Endothelial cell of umbilical vein (primary cell): ENCODE results near the gene GNAO1. TPM values are rescaled to one million over a fixed set of nuclear protein-coding genes. Genes with fewer than 3 reads are reported as not detected.

Experiments used
- BruUV-seq: library from RNA; stranded (reverse); fragments of 400-500 nt; replicated peaks from 2 replicates; lab custom pipeline; 2021; lab: Mats Ljungman, UMichigan
- CTCF ChIA-PET: fragments of 300-600, 350-600 bp; sonication (Branson Sonifier 250); formaldehyde crosslinking; loops from one replicate; lab custom pipeline; 2021; ENCODE audit warnings: antibody characterized with exemption, inconsistent platforms; lab: Charles Lee
- POLR2A ChIA-PET: fragments of 300-600, 350-600 bp; sonication (Branson Sonifier 250); formaldehyde crosslinking; loops from one replicate; lab custom pipeline; 2021; ENCODE audit warnings: antibody characterized with exemption, inconsistent platforms; lab: Charles Lee
- DNase-seq: peaks from one replicate; pipeline ENCODE4 v3.0.0-alpha.2; 2011; ENCODE audit warnings: low read depth, low spot score
- FAIRE-seq: peaks from 2 replicates; lab custom pipeline; 2011; peaks lifted over from hg19 to GRCh38; lab: Jason Lieb, UNC
- H2AFZ ChIP-seq: 2 replicates; pipeline ENCODE4 v1.6.0; 2012; ENCODE audit warnings: low read depth, low read length, control low read depth, inconsistent platforms
- H3K27ac ChIP-seq: 2 replicates; pipeline ENCODE4 v1.5.1; 2011; ENCODE audit warnings: low read depth, mild to moderate bottlenecking, control low read depth, low read length, moderate library complexity; ENCODE audit not compliant: insufficient read depth
- H3K27me3 ChIP-seq, 2 experiments: 2 replicates each; pipeline versions ENCODE4 v1.6.0 to v1.6.1; 2011; ENCODE audit warnings: low read length in 2 of 2, mixed read lengths in 1 of 2; ENCODE audit not compliant: control insufficient read depth in 2 of 2, insufficient read depth in 2 of 2
- H3K36me3 ChIP-seq, 2 experiments: 2 replicates in 1 of 2; 3 replicates in 1 of 2; pipeline ENCODE4 v1.5.1; 2011; ENCODE audit warnings: low read length in 2 of 2, mild to moderate bottlenecking in 1 of 2, moderate library complexity in 1 of 2; ENCODE audit not compliant: control insufficient read depth in 2 of 2, insufficient read depth in 2 of 2; ENCODE audit errors: extremely low read depth in 1 of 2
- H3K4me1 ChIP-seq: 3 replicates; pipeline ENCODE4 v1.5.1; 2011; ENCODE audit warnings: mild to moderate bottlenecking, low read length; ENCODE audit not compliant: control insufficient read depth, insufficient read depth; ENCODE audit errors: extremely low read depth
- H3K4me2 ChIP-seq: 2 replicates; pipeline ENCODE4 v1.6.1; 2011; ENCODE audit warnings: low read length, control low read depth, mixed read lengths; ENCODE audit not compliant: insufficient read depth
- H3K4me3 ChIP-seq, 3 experiments: fragments of 200-600 bp in 1 of 3; sonication (generic), shearing (Covaris generic) in 1 of 3; replicated peaks in 1 of 3; 2 replicates each; pipeline ENCODE4 v1.5.1; 2011 to 2016; ENCODE audit warnings: control low read depth in 3 of 3, low read length in 3 of 3, mild to moderate bottlenecking in 2 of 3, inconsistent platforms in 1 of 3, low read depth in 1 of 3, moderate library complexity in 1 of 3; ENCODE audit not compliant: insufficient read depth in 1 of 3
- H3K79me2 ChIP-seq: 2 replicates; pipeline ENCODE4 v1.6.0; 2012; ENCODE audit warnings: low read length, inconsistent platforms; ENCODE audit not compliant: control insufficient read depth, insufficient read depth
- H3K9ac ChIP-seq: replicated peaks from 2 replicates; pipeline ENCODE3; 2011; ENCODE audit warnings: low read length, control low read depth; ENCODE audit not compliant: insufficient read depth; ENCODE audit errors: extremely low read depth
- H3K9me1 ChIP-seq: replicated peaks from 3 replicates; pipeline ENCODE4 v1.6.0; 2011; ENCODE audit warnings: mild to moderate bottlenecking, low read length; ENCODE audit not compliant: control insufficient read depth, insufficient read depth; ENCODE audit errors: extremely low read depth
- H3K9me3 ChIP-seq: replicated peaks from 2 replicates; pipeline ENCODE4 v1.5.1; 2012; ENCODE audit warnings: low read length, inconsistent platforms; ENCODE audit not compliant: control insufficient read depth, insufficient read depth
- H4K20me1 ChIP-seq: replicated peaks from 2 replicates; pipeline ENCODE3; 2011; ENCODE audit warnings: mild to moderate bottlenecking, low read length; ENCODE audit not compliant: control insufficient read depth, insufficient read depth; ENCODE audit errors: extremely low read depth
- EZH2 ChIP-seq: IDR thresholded peaks from 2 replicates; pipeline ENCODE4 v1.6.1; 2012; ENCODE audit warnings: borderline replicate concordance, low read depth, mild to moderate bottlenecking, moderate library complexity, low read length, inconsistent platforms; ENCODE audit not compliant: severe bottlenecking
- GATA2 ChIP-seq: IDR thresholded peaks from 2 replicates; pipeline ENCODE4 v1.7.0; 2011; ENCODE audit warnings: low read depth, mild to moderate bottlenecking, moderate library complexity, mixed read lengths, low read length; ENCODE audit not compliant: insufficient read length, insufficient read depth
- JUN ChIP-seq: IDR thresholded peaks from 2 replicates; pipeline ENCODE4 v1.6.1; 2011; ENCODE audit warnings: borderline replicate concordance, low read depth; ENCODE audit not compliant: insufficient read length, insufficient read depth
- POLR2AphosphoS5 ChIP-seq: IDR thresholded peaks from 2 replicates; pipeline ENCODE4 v1.6.1; 2012; ENCODE audit warnings: low read depth, mild to moderate bottlenecking, control low read depth, low read length, moderate library complexity; ENCODE audit not compliant: insufficient read depth
- dilution Hi-C: fragments of 300-500 bp; cut with MboI; formaldehyde crosslinking; loops from one replicate; pipeline ENCODE4 v1.15.0; 2019; ENCODE audit warnings: low sequenced_read_pairs; ENCODE audit not compliant: extremely low pct_ligation_motif_present
- intact Hi-C: fragments of 100-400 bp; cut with micrococcal nuclease; formaldehyde crosslinking; loops from one replicate; pipeline ENCODE4 v1.10.0; 2022
- polyA plus RNA-seq, 4 experiments: library from polyadenylated mRNA; depleted of rRNA in 3 of 4; stranded (reverse) in 3 of 4; unstranded in 1 of 4; fragments of >200 nt; gene quantifications; 2 replicates each; pipeline versions ENCODE4 v1.2.1 to v1.2.3, GENCODE V29; 2011 to 2012; ENCODE audit warnings: missing spikeins in 1 of 4
- total RNA-seq: library from RNA; stranded (reverse); gene quantifications from 2 replicates; pipeline ENCODE4 v1.2.3, GENCODE V29; 2021
- TF ChIP-seq, protein P1 (sequence below), 2 donors: IDR thresholded peaks; 1 replicate in 1 of 2; 2 replicates in 1 of 2; pipeline ENCODE4 v1.5.1; 2011; ENCODE audit warnings: low read length in 2 of 2, mild to moderate bottlenecking in 2 of 2, moderate library complexity in 2 of 2, control low read depth in 1 of 2, inconsistent platforms in 1 of 2, low read depth in 1 of 2; ENCODE audit not compliant: insufficient read depth in 1 of 2; ENCODE audit errors: extremely low read depth in 1 of 2

GNAO1 gene
- total and polyA plus RNA-seq, 2 donors (not counting 3 experiments of a cell fraction or from before 2014, with no cell fraction given): not detected

- POLR2A ChIA-PET: no interaction called here
- Histone ChIP-seq H3K36me3 (peaks cover 0 to 6% of the 10 kb centered on the region in 2 experiments), H2AFZ (no peak overlapping the region), H3K27ac (no peak overlapping the region), H3K27me3 (no peaks in the 10 kb centered on the region), H3K79me2 (no peaks in the 10 kb centered on the region), H3K4me2 (no peak overlapping the region), H3K4me1 (peaks cover 16% of the 10 kb centered on the region), H3K4me3 (no peak overlapping the region), H3K9ac (no peak overlapping the region), H3K9me1 (no peaks in the 10 kb centered on the region), H4K20me1 (peaks cover 11% of the 10 kb centered on the region), H3K9me3 (no peaks in the 10 kb centered on the region)
- FAIRE-seq (no peak), DNase-seq (no peak)
- CTCF ChIA-PET: interaction anchor here (3.2 kb wide), 1 partner anchor 9 kb away, joined by 9 read pairs; no protein-coding TSS in a partner anchor
- TF ChIP-seq EZH2 (no peak), GATA2 (no peak), POLR2AphosphoS5 (no peak), JUN (no peak)
- TF ChIP-seq, protein P1, sequence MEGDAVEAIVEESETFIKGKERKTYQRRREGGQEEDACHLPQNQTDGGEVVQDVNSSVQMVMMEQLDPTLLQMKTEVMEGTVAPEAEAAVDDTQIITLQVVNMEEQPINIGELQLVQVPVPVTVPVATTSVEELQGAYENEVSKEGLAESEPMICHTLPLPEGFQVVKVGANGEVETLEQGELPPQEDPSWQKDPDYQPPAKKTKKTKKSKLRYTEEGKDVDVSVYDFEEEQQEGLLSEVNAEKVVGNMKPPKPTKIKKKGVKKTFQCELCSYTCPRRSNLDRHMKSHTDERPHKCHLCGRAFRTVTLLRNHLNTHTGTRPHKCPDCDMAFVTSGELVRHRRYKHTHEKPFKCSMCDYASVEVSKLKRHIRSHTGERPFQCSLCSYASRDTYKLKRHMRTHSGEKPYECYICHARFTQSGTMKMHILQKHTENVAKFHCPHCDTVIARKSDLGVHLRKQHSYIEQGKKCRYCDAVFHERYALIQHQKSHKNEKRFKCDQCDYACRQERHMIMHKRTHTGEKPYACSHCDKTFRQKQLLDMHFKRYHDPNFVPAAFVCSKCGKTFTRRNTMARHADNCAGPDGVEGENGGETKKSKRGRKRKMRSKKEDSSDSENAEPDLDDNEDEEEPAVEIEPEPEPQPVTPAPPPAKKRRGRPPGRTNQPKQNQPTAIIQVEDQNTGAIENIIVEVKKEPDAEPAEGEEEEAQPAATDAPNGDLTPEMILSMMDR (IDR thresholded peaks at IDR 0.05; ENCODE audit: extremely low read depth in 1 of 2, insufficient read depth in 1 of 2, low read depth in 1 of 2, low read length in 2 of 2): no peak
- intact Hi-C loops (no loop called here), dilution Hi-C loops (no loop called here)
- no TSS peak for BruUV-seq
Observed at GRCh38 chr16:56369202-56369601, 177.9 kb downstream of the GNAO1 start.
